Neural progenitor cell (in vitro differentiated cells): ENCODE data around the gene KRTAP17-1. TPM values are rescaled to one million over a fixed set of nuclear protein-coding genes. Genes with fewer than 3 reads are reported as not detected.
"Not testable (repeated sequence)": the region's sequence is repeated elsewhere in the genome, so short reads cannot be mapped to it uniquely, and the experiment has no call there.

Experiments used
- DNase-seq: peaks from one replicate; pipeline ENCODE4 v3.0.0-alpha.2; 2016; ENCODE audit warnings: low spot score
- H2AFZ ChIP-seq: fragments of 200-600 bp; sonication (generic); replicated peaks from 2 replicates; pipeline ENCODE4 v1.6.1; 2016; ENCODE audit warnings: antibody characterized with exemption
- H3F3A ChIP-seq: fragments of 200-600 bp; sonication (generic); 2 replicates; pipeline ENCODE4 v1.6.1; 2016; ENCODE audit warnings: antibody characterized with exemption, low read depth
- H3K27ac ChIP-seq: fragments of 200-600 bp; sonication (generic); 2 replicates; pipeline ENCODE4 v1.5.1; 2016; ENCODE audit warnings: mild to moderate bottlenecking
- H3K27me3 ChIP-seq: fragments of 200-600 bp; sonication (generic); 2 replicates; pipeline ENCODE4 v1.6.1; 2016; ENCODE audit warnings: mild to moderate bottlenecking, moderate library complexity
- H3K36me3 ChIP-seq: fragments of 200-600 bp; sonication (generic); 2 replicates; pipeline ENCODE4 v1.5.1; 2016
- H3K4me1 ChIP-seq: fragments of 200-600 bp; sonication (generic); 2 replicates; pipeline ENCODE4 v1.6.1; 2016; ENCODE audit warnings: mixed run types
- H3K4me2 ChIP-seq: fragments of 200-600 bp; sonication (generic); 2 replicates; pipeline ENCODE4 v1.6.1; 2016
- H3K4me3 ChIP-seq: fragments of 200-600 bp; sonication (generic); 2 replicates; pipeline ENCODE4 v1.5.1; 2016
- H3K79me2 ChIP-seq: fragments of 200-600 bp; sonication (generic); 2 replicates; pipeline ENCODE4 v1.6.1; 2016; ENCODE audit warnings: low read depth
- H3K9ac ChIP-seq: fragments of 200-600 bp; sonication (generic); 2 replicates; pipeline ENCODE4 v1.6.1; 2016
- H3K9me3 ChIP-seq: fragments of 200-600 bp; sonication (generic); 2 replicates; pipeline ENCODE4 v1.5.1; 2016; ENCODE audit warnings: low read depth
- H4K20me1 ChIP-seq: fragments of 200-600 bp; sonication (generic); 2 replicates; pipeline ENCODE4 v1.6.1; 2016; ENCODE audit warnings: low read depth
- H3K27ac Mint-ChIP-seq: 3 replicates; pipeline ENCODE4 v1.8.0; 2021; ENCODE audit warnings: mixed read lengths
- H3K27me3 Mint-ChIP-seq: 2 replicates; pipeline ENCODE4 v1.8.0; 2022; ENCODE audit warnings: low read depth, mild to moderate bottlenecking, inconsistent platforms, moderate library complexity, mixed read lengths; ENCODE audit not compliant: insufficient read depth
- H3K36me3 Mint-ChIP-seq: 3 replicates; pipeline ENCODE4 v1.8.0; 2021; ENCODE audit warnings: mixed read lengths
- H3K4me1 Mint-ChIP-seq: 3 replicates; pipeline ENCODE4 v1.8.0; 2021; ENCODE audit warnings: mixed read lengths
- H3K4me3 Mint-ChIP-seq: 3 replicates; pipeline ENCODE4 v1.8.0; 2021; ENCODE audit warnings: mild to moderate bottlenecking, moderate library complexity, mixed read lengths
- H3K9me3 Mint-ChIP-seq: 3 replicates; pipeline ENCODE4 v1.8.0; 2020; ENCODE audit warnings: mixed read lengths
- EZH2 ChIP-seq: fragments of 200-600 bp; sonication (generic); IDR thresholded peaks from 2 replicates; pipeline ENCODE4 v1.6.1; 2017; ENCODE audit warnings: antibody characterized with exemption, mild to moderate bottlenecking, moderate library complexity
- EZH2phosphoT487 ChIP-seq: fragments of 200-600 bp; sonication (generic); IDR thresholded peaks from 2 replicates; pipeline ENCODE4 v1.6.1; 2017; ENCODE audit warnings: antibody characterized with exemption
- total RNA-seq: library from RNA; depleted of rRNA; stranded (reverse); fragments of >200 nt; gene quantifications from 2 replicates; pipeline ENCODE4 v1.2.3, GENCODE V29; 2015; ENCODE audit warnings: low replicate concordance
- TF ChIP-seq, protein P1 (sequence below): fragments of 200-600 bp; sonication (generic); IDR thresholded peaks from 2 replicates; pipeline ENCODE4 v1.5.1; 2017; ENCODE audit warnings: antibody characterized with exemption, mild to moderate bottlenecking

KRTAP17-1 gene
- total RNA-seq, 1 donor from 2014 or later: not detected

DNA sequence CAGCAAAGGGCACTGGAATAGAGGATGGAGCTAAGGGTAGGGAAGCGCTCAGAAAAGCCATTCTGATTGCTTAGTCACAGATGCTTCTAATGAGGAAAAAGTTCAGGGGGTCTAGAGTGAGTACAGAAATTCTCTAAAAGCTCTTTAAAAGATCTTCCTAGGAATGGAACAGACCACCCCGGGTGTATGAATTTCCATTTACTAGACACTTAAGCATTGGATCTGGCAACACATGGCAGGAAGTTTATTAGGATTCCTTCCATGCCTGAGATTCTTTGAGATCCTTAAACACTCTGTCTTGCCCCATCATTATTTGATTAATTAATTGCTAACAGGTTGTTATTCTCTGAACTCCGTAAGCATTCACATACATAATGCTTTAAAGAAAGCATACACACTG, 31.5 kb downstream of the KRTAP17-1 start:
- Histone ChIP-seq H4K20me1 (no peaks in the 10 kb centered on the region), H2AFZ (peak overlapping the region; percentile 22), H3K9ac (no peak overlapping the region), H3K27ac (no peak overlapping the region), H3K4me3 (no peak overlapping the region), H3F3A (no peaks in the 10 kb centered on the region), H3K79me2 (no peaks in the 10 kb centered on the region), H3K4me1 (peaks cover 6% of the 10 kb centered on the region), H3K36me3 (no peaks in the 10 kb centered on the region), H3K4me2 (no peak overlapping the region), H3K9me3 (no peaks in the 10 kb centered on the region), H3K27me3 (no peaks in the 10 kb centered on the region)
- H3K36me3 Mint-ChIP-seq: no peaks in the 10 kb centered on the region
- no peak overlapping the region for H3K27ac Mint-ChIP-seq
- TF ChIP-seq EZH2phosphoT487 (no peak), EZH2 (no peak)
- TF ChIP-seq, protein P1, sequence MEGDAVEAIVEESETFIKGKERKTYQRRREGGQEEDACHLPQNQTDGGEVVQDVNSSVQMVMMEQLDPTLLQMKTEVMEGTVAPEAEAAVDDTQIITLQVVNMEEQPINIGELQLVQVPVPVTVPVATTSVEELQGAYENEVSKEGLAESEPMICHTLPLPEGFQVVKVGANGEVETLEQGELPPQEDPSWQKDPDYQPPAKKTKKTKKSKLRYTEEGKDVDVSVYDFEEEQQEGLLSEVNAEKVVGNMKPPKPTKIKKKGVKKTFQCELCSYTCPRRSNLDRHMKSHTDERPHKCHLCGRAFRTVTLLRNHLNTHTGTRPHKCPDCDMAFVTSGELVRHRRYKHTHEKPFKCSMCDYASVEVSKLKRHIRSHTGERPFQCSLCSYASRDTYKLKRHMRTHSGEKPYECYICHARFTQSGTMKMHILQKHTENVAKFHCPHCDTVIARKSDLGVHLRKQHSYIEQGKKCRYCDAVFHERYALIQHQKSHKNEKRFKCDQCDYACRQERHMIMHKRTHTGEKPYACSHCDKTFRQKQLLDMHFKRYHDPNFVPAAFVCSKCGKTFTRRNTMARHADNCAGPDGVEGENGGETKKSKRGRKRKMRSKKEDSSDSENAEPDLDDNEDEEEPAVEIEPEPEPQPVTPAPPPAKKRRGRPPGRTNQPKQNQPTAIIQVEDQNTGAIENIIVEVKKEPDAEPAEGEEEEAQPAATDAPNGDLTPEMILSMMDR: no peak
- H3K9me3 Mint-ChIP-seq: no peaks in the 10 kb centered on the region
- DNase-seq: no peak
- no peaks in the 10 kb centered on the region for H3K4me1 Mint-ChIP-seq
- H3K4me3 Mint-ChIP-seq: no peak overlapping the region
- no peaks in the 10 kb centered on the region for H3K27me3 Mint-ChIP-seq

DNA sequence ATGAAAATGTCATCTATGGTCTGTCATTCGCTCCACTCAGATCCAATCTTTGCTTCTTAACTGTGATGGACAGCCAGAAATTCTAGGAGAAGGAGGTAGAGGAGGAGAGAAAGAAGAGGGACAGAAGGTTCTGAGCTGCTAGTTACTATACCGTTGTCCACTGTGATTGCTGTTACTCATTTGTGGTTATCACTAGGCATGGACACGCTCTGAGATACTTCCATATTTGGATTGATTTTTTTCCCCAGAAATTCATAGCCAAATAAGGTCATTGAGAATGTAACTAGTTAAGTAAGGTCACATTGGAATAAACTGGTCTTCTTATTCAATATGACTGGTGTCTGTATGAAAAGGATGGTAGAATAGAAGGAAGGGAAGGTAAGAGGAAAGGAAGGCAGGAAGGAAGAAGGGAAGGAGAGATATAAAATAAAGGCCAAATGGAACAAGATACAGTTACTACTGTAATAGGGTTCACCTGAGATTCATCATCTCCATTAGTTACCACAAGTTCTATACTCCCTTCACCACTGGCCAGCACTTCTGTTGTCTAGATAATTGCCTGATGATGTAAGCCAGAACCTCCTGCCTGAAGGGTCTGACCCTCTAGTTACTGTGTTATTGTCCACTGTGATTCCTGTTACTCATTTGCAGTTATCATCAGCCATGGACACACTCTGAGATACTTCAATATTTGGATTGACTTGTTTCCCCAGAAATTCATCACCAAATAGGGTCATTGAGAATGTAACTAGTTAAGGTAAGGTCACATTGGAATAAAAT, 37.1 kb downstream of the KRTAP17-1 start:
- Histone ChIP-seq H3K4me1 (no peaks in the 10 kb centered on the region), H3K79me2 (no peaks in the 10 kb centered on the region), H3K9me3 (no peaks in the 10 kb centered on the region), H2AFZ (no peak overlapping the region), H3K27me3 (no peaks in the 10 kb centered on the region), H3K4me3 (no peak overlapping the region), H4K20me1 (no peaks in the 10 kb centered on the region), H3K9ac (no peak overlapping the region), H3K27ac (no peak overlapping the region), H3K36me3 (no peaks in the 10 kb centered on the region), H3K4me2 (no peak overlapping the region), H3F3A (no peaks in the 10 kb centered on the region)
- Mint-ChIP-seq H3K4me1 (no peaks in the 10 kb centered on the region), H3K4me3 (no peak overlapping the region), H3K27ac (no peak overlapping the region), H3K27me3 (peaks cover 4% of the 10 kb centered on the region), H3K9me3 (no peaks in the 10 kb centered on the region), H3K36me3 (no peaks in the 10 kb centered on the region)
- TF ChIP-seq EZH2phosphoT487 (no peak), EZH2 (no peak)
- TF ChIP-seq, protein P1: no peak
- DNase-seq: no peak

DNA sequence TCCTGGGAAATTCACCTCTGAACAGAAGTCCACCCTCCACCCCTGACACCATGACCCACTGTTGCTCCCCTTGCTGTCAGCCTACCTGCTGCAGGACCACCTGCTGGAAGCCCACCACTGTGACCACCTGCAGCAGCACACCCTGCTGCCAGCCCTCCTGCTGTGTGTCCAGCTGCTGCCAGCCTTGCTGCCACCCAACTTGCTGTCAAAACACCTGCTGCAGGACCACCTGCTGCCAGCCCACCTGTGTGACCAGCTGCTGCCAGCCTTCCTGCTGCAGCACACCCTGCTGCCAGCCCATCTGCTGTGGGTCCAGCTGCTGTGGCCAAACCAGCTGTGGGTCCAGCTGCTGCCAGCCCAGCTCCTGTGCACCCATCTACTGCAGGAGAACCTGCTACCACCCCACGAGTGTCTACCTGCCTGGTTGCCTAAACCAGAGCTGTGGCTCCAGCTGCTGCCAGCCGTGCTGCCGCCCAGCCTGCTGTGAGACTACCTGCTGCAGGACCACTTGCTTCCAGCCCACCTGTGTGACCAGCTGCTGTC, 39.8 kb downstream of the KRTAP17-1 start, which contains the start of gene KRTAP9-7:
Gene KRTAP9-7, plus strand, starts transcription at position 51 of the 543 bp plus-strand sequence. Its CDS starts 0 bp downstream, at position 51.
- not testable (repeated sequence) for H3K9ac ChIP-seq, H3K4me1 Mint-ChIP-seq, H3K27ac Mint-ChIP-seq, H2AFZ ChIP-seq, H3K36me3 ChIP-seq, H3K27me3 Mint-ChIP-seq, H3K36me3 Mint-ChIP-seq, H3K4me3 ChIP-seq, H3K27me3 ChIP-seq, DNase-seq, H3K4me1 ChIP-seq, H3K4me2 ChIP-seq, H3K79me2 ChIP-seq, H3F3A ChIP-seq, H3K27ac ChIP-seq, H3K9me3 Mint-ChIP-seq, H3K4me3 Mint-ChIP-seq, H4K20me1 ChIP-seq, H3K9me3 ChIP-seq

DNA sequence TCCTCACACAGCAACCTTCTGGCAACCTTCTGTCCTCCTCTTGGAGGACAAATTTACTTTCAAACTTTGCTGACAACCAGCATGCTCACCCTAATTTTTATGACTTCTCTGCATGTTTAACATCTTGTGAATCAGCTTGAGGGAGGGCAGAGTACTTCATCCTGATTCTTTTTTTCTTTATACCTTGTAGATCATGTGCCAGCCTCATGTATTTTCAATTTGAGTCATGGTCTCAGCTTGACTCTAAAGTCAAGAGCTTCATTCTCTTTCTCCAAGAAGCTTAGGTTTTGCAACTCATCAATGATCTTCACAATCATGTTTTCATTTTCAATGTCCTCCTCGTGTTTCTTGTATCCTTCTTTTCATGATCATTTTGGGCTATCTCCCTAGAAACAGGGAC, 43.7 kb downstream of the KRTAP17-1 start:
- H3K4me1 ChIP-seq: no peaks in the 10 kb centered on the region
- no peaks in the 10 kb centered on the region for H3K36me3 Mint-ChIP-seq
- H3K4me3 ChIP-seq: no peak overlapping the region
- H3K27me3 Mint-ChIP-seq: peaks cover 4% of the 10 kb centered on the region
- TF ChIP-seq EZH2phosphoT487: no peak
- TF ChIP-seq, protein P1: no peak
- no peak for TF ChIP-seq EZH2
- H4K20me1 ChIP-seq: no peaks in the 10 kb centered on the region
- no peak overlapping the region for H3K9ac ChIP-seq
- H3K27ac ChIP-seq: no peak overlapping the region
- H3K9me3 ChIP-seq: no peaks in the 10 kb centered on the region
- no peaks in the 10 kb centered on the region for H3K36me3 ChIP-seq
- no peak overlapping the region for H3K4me2 ChIP-seq
- H3K79me2 ChIP-seq: no peaks in the 10 kb centered on the region
- no peak overlapping the region for H3K4me3 Mint-ChIP-seq
- H2AFZ ChIP-seq: no peak overlapping the region
- no peaks in the 10 kb centered on the region for H3K27me3 ChIP-seq
- H3K9me3 Mint-ChIP-seq: no peaks in the 10 kb centered on the region
- no peak for DNase-seq
- no peak overlapping the region for H3K27ac Mint-ChIP-seq
- H3K4me1 Mint-ChIP-seq: no peaks in the 10 kb centered on the region
- no peaks in the 10 kb centered on the region for H3F3A ChIP-seq

DNA sequence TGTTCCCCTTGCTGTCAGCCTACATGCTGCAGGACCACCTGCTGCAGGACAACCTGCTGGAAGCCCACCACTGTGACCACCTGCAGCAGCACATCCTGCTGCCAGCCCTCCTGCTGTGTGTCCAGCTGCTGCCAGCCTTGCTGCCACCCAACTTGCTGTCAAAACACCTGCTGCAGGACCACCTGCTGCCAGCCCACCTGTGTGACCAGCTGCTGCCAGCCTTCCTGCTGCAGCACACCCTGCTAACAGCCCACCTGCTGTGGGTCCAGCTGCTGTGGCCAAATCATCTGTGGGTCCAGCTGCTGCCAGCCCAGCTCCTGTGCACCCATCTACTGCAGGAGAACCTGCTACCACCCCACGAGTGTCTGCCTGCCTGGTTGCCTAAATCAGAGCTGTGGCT, 44.2 kb downstream of the KRTAP17-1 start:
- not testable (repeated sequence) for H3K36me3 Mint-ChIP-seq, H3K27ac Mint-ChIP-seq, H3K4me1 ChIP-seq, H3K9me3 Mint-ChIP-seq, H3F3A ChIP-seq, DNase-seq, H3K4me1 Mint-ChIP-seq, H2AFZ ChIP-seq, H3K27me3 ChIP-seq, H3K9ac ChIP-seq, H4K20me1 ChIP-seq, H3K27ac ChIP-seq, H3K79me2 ChIP-seq, H3K4me2 ChIP-seq, H3K4me3 Mint-ChIP-seq, H3K36me3 ChIP-seq, H3K9me3 ChIP-seq, H3K27me3 Mint-ChIP-seq, H3K4me3 ChIP-seq
